GM12865 (cell line): ENCODE results near the gene POGLUT2.

Source experiments
- DNase-seq: peaks from one replicate; pipeline ENCODE4 v3.0.0; 2010; ENCODE audit warnings: low read depth
- H3K4me3 ChIP-seq: 2 replicates; pipeline ENCODE4 v1.5.1; 2011; ENCODE audit warnings: mild to moderate bottlenecking, low read depth, low read length, control low read depth
- TF ChIP-seq, protein P1 (sequence below): IDR thresholded peaks from 2 replicates; pipeline ENCODE4 v1.5.1; 2011; ENCODE audit warnings: low read length, control low read depth, low read depth, inconsistent platforms; ENCODE audit not compliant: insufficient read depth; ENCODE audit errors: missing control alignments

Gene POGLUT2

DNA sequence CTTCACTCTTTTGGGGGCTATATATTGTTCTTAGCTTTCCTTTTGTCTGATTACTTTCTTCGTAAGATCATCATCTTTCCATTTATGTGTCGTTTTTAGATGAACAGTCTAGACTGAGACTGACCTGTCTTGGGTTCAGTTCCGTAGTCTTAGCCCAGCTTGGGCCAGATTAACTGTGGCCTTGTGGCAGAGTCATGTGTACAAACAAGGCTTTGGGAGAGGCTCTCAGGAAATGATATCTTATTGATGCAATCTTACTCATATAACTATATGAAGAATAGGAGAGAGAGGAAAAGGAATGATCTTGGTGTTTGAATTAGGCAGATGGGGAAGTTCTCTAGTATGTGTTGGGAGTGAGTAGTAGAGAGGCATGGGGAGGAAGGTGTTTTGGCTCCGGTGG lies 40.2 kb upstream of the POGLUT2 start:
- TF ChIP-seq, protein P1, sequence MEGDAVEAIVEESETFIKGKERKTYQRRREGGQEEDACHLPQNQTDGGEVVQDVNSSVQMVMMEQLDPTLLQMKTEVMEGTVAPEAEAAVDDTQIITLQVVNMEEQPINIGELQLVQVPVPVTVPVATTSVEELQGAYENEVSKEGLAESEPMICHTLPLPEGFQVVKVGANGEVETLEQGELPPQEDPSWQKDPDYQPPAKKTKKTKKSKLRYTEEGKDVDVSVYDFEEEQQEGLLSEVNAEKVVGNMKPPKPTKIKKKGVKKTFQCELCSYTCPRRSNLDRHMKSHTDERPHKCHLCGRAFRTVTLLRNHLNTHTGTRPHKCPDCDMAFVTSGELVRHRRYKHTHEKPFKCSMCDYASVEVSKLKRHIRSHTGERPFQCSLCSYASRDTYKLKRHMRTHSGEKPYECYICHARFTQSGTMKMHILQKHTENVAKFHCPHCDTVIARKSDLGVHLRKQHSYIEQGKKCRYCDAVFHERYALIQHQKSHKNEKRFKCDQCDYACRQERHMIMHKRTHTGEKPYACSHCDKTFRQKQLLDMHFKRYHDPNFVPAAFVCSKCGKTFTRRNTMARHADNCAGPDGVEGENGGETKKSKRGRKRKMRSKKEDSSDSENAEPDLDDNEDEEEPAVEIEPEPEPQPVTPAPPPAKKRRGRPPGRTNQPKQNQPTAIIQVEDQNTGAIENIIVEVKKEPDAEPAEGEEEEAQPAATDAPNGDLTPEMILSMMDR, result no peak
- no peak for DNase-seq
- H3K4me3 ChIP-seq, result no peak overlapping the region

- TF ChIP-seq, protein P1, result no peak
- DNase-seq, result no peak
- no peak overlapping the region for H3K4me3 ChIP-seq
Measured at GRCh38 chr13:102838273-102838672, 39.5 kb upstream of the POGLUT2 start.

GRCh38 chr13:102836471-102836870 lies 37.7 kb upstream of the POGLUT2 start:
- TF ChIP-seq, protein P1, result no peak
- no peak overlapping the region for H3K4me3 ChIP-seq
- DNase-seq, result no peak

- DNase-seq, result no peak
- H3K4me3 ChIP-seq, result no peak overlapping the region
- TF ChIP-seq, protein P1, result no peak
Measured at GRCh38 chr13:102830646-102831045, 31.9 kb upstream of the POGLUT2 start.

GRCh38 chr13:102825921-102826706 lies 27.3 kb upstream of the POGLUT2 start:
- no peak overlapping the region for H3K4me3 ChIP-seq
- no peak for DNase-seq
- TF ChIP-seq, protein P1, result no peak

GRCh38 chr13:102825400-102825799 lies 26.6 kb upstream of the POGLUT2 start:
- TF ChIP-seq, protein P1, result no peak
- no peak overlapping the region for H3K4me3 ChIP-seq
- no peak for DNase-seq

DNA sequence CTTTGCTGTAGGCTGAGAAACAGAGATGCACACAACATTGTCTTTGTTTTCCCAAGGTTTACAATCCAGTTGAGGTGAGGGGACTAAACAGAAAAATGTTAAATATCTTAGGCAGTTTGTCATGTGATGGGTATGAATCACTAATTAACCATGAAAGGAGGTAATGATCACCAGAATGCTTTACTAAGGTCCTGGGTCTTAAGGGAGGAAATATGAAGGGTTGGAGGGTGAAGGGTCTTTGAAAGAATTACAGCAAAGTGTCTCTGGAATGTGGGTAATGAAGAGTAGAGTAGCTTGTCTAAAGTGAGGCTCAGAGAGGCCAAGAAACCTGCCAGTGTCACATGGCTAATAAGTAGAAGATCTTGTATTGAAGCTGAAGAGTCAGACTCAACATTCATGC lies 19.1 kb upstream of the POGLUT2 start:
- TF ChIP-seq, protein P1, result no peak
- H3K4me3 ChIP-seq, result no peak overlapping the region
- DNase-seq, result no peak
